Measurements from ENCODE around the gene SEBOX.

SEBOX gene

DNA sequence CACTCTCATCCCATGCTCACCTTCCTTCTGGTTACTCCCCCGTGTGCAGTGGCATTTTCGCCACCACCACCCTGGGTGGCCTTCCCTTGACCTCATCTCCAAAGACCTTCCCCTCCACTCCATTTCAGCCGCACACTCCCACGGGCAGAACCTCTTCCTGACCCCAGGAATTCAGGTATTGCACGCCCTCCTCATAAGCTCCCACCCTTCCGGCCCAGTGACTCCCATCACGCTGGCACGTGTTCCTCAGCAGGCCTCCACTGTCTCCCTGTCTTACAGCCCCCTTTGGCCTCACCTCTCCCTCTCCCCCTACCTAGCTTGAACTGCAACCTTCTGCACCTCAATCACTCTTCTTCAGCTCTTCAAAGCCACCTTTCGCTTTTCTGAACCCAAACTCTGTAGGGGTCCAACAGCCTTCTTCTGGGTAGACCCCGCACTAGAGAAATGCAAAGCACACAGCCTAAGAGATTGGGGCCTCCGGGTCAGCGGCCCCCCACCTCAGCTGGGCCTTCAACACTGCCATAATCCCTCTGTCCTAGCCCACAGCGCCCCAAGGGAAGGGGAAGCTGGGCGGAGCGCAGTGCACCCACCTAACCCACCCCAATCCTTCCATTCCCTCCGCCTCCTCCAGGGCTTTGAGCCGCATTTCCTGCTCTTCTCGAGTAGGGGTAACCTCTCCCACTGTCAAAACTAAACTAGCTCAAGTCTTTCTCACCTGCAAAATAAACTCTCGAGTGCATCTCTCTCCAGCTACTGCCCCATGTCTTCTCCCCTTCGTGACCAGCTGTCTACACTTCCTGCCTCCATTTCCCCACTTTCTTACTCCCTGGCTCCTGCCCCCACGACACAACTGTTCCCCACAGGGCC is 47.7 kb downstream of the SEBOX start:
- DNase-seq: no peak

DNA sequence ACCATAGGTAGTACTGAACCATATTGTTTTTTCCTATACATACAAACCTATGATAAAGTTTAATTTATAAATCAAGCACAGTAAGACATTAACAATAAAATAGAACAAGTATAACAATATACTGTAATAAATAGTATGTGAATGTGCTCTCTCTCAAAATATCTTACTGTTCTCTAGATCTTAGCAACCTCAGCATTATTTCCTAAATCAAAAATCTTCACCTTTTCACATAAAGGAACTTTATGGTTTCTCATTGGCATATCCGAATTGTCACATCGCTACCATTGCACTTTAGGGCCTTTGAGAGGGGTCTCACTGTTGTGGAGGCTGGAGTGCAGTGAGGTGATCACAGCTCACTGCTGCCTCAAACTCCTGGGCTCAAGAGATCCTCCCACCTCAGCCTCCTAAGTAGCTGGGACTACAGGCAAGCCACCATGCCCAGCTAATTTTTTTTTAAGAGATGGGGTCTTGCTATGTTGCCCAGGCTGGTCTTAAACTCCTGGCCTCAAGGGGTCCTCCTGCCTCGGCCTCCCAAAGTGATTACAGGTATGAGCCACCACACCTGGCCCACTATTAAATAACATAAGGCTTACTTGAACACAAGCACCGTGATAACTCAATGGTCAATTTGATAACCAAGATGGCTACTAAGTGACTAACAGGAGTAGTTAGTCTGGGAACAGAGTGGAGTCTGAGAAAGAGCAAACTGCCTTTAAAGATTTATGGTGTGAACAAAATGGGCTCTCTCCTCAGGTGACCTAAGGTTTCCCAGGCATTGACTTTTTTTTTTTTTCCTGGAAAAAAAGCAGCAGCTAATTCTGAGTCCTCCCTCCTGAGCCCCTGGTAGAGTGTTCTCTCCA is 48.9 kb downstream of the SEBOX start:
- no peak for DNase-seq

DNA sequence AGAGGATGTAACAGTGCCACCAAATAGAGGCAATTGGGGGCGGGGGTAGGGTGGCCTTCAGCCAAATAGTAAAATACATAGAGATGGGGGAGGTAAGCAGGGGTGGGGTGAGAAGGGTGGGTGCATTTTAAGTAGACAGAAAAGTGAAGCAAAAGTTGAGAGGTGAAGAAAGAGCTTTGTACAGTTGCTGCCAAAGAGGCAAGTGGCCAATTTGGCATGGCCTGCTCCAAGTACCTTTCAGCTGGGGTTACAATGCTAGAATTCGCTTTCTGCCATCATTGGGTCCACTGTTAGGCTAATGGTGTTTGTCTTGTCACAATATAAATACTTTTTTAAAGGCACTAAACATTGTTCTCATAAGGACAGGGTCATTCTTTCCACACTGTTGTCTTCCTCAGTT is 51.2 kb downstream of the SEBOX start:
- no peak for DNase-seq
